Endothelial cell of coronary artery (primary cell): ENCODE data around the gene C3orf85. TPM values are rescaled to one million over a fixed set of nuclear protein-coding genes. Genes with fewer than 3 reads are reported as not detected.

Experiments
- total RNA-seq: library from RNA; depleted of rRNA; stranded (reverse); fragments of >200 nt; gene quantifications from 2 replicates; pipeline ENCODE4 v1.2.3, GENCODE V29; 2014

The C3orf85 gene
- total RNA-seq: not detected in 2 replicates

GRCh38 chr3:109136523-109136922, at the start of gene C3orf85:
Gene C3orf85, plus strand, starts transcription at chr3:109136719. Its CDS starts 129 bp downstream, at chr3:109136848.

GRCh38 chr3:109117939-109118338, 18.6 kb upstream of the C3orf85 start, which contains the start of gene MORC1:
Gene MORC1, minus strand, starts transcription at chr3:109118134. Its CDS starts 75 bp downstream, at chr3:109118059.

Other genes starting within 250 kb of the C3orf85 start
- not detected in 2 replicates for gene GUCA1C, start 182.8 kb upstream of the C3orf85 start, total RNA-seq
- gene MORC1, start 18.6 kb upstream of the C3orf85 start, total RNA-seq: not detected in 2 replicates
- not detected in 2 replicates for gene DPPA2, start 179.8 kb downstream of the C3orf85 start, total RNA-seq
- not detected in 2 replicates for gene DPPA4, start 200.8 kb downstream of the C3orf85 start, total RNA-seq